ENCODE data around the gene SLA2.

Gene SLA2

DNA sequence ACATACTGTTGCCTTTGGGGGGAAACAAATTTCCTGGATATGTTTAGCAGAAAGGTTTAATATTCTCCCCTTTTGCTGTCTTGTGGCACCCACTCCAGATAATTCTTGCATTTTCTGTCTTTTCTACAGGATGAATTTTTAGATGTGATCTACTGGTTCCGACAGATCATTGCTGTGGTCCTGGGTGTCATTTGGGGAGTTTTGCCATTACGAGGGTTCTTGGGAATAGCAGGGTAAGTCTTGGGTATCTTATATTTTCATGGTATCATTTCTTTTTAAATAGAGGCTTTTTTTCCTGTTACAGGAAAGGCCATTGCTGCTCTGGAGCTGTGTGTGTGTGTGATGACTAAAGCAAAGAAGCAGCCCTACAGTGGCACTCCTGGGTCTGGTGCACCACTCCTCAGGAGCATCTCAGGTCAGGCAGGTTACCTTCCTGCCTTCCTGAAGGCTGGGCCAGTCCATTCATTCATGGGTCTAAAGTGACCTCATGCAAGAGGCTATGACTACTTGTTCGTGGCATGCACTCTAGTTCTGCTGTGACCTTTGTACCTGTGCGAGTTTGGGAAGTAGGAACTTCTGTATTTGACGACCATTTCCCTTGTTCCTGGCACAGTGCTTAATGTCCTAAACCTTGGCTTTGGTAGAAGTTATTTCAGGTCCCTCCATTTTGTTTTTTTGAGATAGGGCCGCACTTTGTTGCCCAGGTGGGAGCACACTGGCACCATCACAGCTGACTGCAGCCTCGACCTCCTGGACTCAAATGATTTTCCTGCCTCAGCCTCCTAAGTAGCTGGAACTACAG lies 38.2 kb downstream of the SLA2 start:
- DNase-seq: no peak

DNA sequence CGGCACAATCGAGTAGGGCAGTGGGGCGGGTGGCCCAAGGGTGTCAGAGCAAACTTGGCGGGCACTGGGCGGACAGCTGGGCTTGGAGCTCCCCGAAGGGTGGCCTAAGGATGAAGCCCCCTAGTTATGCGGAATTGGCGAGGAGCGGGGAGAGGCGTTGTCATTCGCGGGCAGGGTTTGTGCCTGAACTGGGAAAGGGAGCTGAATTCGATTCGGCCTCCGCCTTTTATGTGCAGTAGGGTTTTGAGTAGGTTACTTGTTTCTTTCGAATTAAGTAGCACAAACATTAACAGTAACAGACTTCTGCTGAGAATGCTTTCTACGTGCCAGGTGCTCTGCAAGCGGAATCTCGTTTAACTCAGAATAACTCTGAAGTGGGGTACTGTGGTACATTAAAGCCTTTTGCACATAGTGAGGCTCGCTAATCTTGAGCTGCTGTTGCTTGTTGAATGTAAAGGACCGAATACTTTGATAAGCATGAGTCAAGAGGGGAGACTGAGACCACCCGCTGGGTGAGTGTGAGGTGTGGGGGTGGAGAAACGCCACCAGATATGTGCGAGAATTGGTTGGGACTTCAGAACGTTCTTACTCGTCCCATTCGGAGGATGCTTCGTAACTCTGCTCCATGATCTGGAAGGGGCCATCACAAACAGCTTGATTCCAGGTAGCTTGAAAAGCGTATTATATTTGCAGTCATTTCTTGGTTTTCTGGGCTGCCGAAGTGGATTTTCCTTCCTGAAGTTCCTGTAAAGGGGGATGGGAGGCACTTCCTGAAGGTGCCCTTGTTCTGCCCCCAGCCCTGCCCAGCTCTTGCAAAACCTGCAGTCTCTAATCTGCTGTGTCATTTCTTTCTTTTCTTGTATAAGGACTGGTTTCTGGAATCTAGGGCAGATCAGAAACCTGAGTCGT lies 39.6 kb downstream of the SLA2 start:
- DNase-seq: no peak

DNA sequence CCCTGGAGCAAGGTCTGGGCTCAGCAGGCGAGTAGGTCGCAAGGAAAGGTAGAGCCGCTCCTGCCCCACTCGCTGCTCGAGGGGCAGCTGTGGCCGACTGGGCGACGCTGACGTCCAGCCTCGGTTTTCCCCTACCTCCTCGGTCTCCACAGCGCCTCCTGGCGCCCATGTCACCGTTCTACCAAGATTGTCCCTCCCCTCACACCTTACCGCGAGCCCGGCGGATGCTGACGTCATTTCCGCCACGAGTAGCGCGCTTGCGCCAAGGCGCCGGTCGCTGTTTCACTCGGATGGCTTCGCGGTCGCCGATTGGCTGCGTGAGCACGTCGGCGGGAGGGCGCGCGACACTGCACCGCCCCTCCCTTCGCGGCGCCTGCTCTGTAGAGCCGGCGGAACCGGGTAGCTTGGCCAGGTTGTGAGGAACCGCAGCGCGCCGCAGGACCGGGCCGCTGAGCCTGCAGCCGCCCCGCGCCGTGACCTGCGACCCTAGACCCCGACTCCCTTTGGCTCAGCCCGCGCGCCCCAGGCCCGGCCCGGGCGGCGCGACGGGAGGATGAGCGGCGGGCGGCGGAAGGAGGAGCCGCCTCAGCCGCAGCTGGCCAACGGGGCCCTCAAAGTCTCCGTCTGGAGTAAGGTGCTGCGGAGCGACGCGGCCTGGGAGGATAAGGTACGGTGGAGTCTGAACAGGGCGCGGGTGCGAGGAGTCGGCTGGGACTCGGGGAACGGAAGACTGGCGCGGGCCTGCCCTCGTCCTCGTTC lies 40.4 kb downstream of the SLA2 start, which contains the start of gene RAB5IF:
TSS of gene RAB5IF (plus strand) at position 381 of the 759 bp plus-strand sequence. CDS start at position 554, 173 bp downstream.
- peak; percentile 99 for DNase-seq

DNA sequence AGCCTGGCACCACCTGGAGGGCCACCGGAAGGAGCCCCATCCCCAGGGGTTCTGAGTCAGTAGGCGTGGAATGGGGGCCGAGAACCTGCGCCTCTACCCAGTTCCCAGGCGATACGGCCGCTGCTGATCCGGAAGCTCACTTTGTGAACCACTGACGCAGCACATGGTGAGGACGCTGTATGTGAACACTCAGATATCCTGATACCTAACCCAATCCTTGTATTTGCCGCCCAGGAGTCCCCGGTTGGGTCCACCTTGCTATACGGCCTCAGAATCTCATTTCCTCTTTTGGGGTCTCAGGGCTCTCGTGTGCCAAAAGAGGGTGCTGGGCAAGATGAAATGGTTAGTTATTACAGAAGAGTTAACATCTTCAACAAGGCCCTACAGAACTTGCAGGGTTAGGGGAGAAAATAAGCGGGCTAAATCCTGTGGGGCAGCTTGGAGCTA lies 41.0 kb downstream of the SLA2 start:
- DNase-seq: peak; percentile 35

DNA sequence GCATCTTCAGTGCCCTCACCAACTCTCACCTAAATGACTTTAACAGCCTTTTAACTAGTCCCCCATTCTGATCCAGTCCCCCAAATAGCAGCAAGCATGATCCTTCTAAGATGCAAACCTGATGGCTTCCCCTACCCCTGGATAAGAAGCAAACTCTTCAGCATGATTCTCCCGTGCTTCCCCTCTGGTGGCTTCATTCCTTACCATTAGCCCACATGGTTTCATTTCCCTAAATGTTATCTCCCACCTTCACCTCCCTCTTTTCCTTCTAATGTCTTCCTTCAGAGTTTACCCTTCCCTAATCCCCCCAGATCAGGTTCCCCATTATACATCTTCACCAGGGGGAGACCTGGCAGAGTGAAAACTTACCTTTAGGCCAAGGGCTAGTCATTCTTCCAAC lies 44.5 kb downstream of the SLA2 start:
- DNase-seq: no peak

DNA sequence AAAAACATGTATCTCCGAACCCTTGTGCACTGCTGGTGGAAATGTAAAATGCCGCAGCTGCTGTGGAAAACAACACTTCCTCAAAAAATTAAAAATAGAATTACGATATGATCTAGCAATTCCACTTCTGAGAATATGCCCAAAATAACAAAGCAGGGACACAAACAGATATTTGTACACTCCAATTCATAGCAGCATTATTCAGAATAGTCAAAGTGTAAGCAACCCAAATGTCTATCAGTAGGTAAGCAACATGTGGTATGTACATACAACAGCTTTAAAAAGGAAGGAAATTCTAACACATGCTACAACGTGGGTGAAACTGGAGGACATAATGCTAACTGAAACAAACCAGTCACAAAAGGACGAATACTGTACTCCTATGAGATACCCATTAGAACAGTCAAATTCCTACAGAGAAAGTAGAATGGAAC lies 46.1 kb downstream of the SLA2 start:
- DNase-seq: no peak

DNA sequence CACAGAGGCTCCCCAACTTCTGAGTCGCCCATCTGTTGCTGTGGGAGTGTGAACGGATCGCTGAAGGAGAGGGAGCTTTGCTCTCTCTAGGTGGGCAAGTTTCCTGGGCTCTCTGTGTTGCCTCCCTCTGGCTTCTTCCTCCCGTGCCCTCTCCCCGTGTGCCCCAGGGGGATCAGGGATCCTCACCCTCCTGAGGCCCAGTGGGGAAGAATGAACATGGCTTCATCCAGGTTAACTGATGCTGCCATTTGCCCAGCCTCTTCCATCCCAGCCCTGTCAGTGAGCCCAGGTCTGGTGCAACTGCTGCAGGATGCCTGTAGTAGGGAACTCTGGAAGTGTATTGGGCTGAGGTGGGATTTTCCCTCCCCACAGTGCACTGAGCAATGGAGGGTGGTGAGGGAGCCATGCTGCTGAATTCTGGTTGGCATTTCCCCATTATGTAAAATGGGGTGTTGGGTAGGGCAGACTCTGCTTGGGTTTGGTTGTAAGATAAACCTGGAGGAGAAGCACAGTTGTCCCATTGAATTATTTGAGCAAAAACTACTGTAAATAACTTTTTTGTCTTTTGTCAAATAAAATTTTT lies 52.6 kb downstream of the SLA2 start:
- DNase-seq: no peak

DNA sequence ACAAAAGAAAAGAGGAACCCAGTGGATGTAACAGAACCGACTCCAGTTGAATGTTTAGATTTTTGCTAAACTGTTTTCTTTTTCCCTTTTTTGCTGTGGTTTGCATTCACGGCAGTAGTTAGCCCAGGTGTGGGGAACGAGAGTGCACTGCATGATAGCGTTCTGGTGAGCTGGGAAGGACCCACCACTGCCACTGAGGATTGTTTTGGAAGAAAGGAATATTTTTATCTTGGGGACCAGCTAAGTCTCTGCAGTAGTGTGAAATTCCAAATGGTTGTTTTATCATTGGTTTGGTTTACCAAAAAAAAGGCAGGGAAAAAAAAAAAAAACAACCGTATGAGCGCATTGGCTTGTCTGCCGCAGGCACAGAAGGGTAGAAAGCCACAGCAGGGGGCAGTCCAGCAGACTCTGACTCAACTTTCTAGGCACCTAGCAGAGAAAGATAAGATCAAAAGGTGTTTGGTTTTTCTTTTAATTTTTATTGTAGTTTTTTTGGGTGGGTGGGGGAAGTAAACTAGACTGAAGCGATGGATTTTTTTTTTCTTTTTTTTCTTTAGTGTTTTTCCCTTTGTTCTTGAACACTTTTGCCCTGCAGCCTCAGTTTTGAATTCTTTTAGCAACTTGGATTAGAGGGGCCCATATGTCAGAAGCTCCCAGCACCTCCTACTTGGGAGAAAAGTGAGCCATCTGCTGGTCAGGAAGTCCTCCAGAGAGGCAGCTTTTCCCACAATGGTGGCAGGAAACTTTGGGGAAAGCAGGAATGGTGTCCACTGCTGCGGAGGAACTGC lies 53.9 kb downstream of the SLA2 start:
- peak; percentile 49 for DNase-seq

DNA sequence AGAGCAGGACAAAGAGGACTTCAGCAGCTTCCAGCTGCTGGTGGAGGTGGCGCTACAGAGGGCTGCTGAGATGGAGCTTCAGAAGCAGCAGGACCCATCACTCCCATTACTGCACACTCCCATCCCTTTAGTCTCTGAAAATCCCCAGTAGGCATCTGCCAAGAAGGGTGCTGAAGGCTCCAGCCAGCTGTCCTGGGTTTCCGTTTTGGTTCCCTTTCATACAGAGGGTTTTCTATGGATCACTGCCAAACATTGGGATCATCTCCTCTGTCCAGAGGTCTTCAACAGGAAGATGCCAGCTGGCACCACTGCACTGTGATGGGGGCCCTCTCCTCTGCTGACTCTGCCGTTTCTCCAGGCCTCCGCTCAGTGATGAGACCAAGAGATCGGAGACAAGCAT lies 54.7 kb downstream of the SLA2 start:
- DNase-seq: no peak

DNA sequence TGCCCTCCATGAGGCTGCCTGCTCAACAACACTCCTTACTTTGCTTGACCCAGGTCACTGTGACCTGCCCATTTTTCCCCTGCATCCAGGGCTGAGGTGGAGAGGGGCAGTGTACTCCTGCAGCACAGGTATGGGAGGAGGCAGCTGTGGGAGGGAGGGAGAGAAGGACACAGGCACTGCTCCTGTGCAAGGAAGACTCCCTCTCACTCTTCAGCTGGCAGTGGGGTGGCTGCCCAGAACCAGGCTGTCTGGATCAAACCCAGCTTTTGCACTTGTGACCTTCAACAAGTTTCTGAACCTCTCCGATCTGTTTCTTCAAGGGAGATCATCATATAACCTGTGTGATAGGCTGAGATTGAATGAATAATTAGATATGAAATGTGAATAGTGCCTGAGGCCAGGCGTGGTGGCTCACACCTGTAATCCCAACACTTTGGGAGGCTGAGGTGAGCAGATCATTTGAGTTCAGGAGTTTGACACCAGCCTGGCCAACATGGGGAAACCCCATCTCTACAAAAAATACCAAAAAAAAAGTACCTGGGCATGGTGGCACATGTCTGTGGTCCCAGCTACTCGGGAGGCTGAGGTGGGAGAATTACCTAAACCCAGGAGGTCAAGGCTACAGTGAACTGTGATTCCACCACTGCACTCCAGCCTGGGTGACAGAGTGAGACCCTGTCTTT lies 58.5 kb downstream of the SLA2 start:
- no peak for DNase-seq

DNA sequence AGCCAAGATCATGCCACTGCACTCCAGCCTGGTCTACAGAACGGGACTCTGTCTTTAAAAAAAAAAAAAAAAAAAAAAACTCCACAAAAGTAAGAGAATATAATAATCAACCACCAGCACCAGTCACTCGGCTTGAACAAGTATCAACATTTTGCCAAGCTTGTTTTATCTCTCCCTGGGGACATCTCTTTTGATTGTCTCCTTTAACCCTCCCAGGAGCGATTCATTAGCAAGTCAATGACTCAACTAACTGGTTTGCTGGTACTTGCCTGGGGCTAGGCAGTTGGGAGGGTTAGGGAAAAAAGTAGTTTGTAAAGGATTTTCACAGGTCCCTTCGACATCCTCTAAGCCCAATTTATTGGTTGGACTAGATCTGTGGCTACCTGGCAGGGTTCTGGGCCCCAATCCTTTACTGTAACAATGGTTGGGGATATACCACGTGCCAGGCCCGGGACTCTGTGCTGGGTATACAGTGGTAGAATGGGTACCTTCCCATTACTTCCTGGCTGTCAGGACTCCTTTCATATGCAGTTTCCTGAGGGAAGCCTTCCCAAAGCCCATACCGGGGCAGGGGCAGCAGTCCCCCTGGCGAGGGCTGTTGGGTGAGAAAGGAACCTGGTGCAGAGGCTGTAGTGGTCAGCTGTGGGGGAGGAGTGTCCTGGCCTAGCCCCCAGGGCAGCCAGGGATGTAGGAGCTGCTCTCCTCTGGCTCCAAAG lies 60.4 kb downstream of the SLA2 start:
- DNase-seq: no peak

DNA sequence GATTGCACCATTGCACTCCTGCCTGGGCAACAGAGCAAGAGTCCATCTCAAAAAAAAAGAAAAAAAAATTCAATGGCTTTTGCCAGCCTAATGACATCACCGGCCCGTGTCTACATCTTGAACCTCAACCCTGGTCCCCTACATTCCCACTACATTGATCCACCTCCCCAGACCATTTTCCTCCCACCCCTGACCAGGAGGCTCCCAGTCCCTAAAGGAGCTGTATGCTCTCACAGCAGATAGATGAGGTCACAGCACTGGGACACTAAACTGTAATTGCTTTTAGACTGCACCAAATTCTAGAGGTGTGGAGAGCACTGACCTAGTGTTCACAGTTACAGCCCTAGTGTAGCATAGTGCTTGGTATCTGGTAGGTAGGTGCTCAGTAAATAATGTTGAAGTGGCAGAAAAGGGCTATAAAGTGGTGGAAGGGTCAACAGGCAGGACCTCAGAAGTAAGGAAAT lies 61.9 kb downstream of the SLA2 start:
- DNase-seq: no peak

DNA sequence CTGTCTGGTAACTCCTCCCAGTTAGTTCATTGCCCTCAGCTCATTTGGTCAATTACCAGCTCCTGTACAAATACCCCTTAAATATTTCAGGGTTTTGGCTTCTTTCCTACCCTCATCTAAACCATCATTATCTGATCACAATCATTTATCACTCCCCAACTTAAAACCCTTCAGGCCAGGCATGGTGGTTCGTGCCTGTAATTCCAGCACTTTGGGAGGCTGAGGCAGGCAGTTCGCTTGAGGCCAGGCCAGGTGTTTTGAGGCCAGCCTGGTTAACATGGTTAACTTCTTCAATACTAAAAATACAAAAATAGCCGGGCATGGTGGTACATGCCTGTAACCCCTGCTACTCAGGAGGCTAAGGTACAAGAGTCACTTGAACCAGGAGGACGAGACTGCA lies 63.2 kb downstream of the SLA2 start:
- DNase-seq: no peak

DNA sequence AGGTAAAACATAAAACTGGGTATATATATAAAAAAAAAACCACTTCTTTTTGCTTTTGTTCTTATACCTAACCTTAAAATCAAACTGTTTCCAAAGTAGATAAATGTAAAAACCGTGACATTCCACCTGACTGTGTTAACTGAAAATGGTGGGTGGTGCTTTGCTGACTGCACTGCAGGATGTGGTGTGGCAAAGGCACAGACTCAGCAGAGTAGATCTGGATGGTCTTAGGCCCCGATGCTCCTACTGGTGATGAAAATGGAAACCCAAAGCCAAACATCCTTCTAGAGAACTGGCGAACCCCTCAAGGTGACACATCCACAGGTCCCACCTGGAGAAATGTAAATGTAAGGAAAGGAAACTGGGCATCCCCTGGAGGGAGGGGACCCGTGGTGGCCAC lies 63.7 kb downstream of the SLA2 start:
- DNase-seq: no peak

DNA sequence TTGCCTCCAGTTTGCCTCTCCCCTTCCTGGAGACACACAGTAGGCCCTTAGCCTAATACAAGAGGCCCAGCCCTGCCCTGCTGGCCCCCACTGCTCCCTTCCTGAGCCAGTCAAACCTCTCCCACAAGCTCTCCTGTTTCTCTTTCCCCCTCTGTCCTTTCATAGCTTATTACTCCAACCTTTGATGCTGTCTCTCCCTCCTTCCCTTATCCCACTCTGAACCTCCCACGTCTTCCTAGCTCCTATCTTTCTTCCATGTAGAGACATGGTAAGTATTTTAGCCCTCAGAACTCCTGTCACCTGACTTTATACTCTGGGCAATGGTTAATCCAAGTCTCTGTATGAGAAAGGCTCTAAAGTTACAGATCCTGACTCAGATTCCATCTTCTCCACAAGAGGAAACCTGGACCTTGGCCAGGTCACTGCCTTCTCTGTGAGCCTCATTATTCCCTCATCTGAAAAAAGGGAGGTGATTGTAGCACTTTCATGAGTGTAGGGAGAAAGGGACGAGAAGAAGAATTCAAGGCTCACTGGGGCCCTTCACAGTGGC lies 65.9 kb downstream of the SLA2 start:
- DNase-seq: no peak

DNA sequence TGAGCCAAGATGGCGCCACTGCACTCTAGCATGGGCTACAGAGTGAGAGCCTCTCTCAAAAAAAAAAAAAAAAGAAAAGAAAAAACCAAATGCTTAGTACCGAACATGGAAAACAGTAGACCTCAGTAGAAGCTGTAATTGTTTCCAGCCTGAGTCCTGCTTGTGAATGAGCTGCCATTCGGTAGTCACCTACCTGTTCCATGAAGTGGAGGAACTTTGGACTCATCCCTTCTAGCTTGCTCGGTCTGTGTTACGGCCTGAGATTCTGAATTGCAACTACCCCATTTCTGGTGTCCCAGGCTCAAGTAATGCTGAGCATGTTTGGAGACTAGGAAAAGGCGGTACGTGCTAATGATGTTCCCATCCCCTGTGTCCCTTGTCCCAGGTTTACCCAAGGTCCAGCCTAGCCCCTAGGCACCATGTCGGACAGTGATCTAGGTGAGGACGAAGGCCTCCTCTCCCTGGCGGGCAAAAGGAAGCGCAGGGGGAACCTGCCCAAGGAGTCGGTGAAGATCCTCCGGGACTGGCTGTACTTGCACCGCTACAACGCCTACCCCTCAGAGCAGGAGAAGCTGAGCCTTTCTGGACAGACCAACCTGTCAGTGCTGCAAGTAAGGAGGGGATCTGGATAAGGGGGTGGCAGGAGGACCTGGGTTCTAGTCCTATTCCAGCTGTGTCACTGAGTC lies 67.5 kb downstream of the SLA2 start:
- DNase-seq: no peak

DNA sequence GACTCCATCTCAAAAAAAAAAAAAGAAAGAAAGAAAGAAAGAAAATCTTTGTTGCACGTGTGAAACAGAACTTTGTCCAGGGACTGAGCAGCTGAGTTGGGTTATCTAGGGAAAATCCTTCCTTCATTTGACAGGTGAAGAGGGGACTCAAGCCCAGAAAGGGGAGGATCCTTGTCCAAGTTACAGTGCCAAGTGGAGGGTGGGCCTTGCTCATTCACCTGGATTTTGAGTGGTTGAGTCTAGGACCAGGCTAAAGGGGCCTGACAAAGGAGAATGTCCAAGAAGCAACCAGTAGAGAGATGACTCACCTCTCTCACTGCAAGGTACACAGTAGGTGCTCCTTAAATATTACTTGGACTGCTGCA lies 69.9 kb downstream of the SLA2 start:
- DNase-seq: no peak

DNA sequence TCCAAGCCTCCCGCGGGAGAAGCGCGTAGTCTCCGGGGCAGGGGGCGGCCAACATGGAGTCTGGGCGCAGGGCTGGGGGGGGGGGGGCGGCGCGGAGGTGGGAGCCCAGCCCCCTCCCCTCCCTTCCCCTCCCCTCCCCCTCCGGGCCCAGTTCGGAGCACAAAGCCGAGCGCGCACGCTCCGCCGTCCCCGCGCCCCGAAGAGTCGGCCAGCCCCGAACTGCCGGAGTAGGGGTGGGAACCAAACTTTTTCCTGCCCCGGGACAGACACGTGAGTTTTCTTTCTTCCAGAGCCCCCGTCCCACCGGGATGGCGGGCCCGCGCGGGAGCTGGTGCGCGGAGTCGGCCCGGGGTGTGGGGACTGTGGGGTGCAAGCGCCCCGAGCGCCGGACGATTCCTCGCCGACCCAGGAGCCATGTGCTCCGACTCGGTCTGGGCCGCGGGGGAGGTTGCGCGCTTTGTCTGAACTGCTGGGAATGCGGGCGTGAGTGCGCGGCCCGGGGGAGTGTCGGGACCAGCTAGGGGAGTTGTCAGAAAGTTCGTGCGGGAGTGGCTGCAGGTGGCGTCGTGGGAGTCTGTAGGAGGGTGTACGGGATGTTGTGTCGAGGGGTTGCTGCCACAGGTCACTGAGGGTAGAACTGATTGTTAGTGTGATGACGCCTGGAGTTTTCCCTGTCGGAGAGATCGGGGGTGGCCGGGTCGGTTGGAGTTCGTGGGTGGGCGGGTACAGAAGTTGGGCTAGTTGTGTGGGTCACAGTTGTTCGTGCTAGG lies 71.4 kb downstream of the SLA2 start:
- peak; percentile 35 for DNase-seq

Measured in activated gamma-delta T cell treated with Interleukin-2 at 50 U/mL for 16 hours (primary cell).